Suprapubic skin (tissue), 4 donors: ENCODE data around the gene PFAS. TPM values are rescaled to one million over a fixed set of nuclear protein-coding genes. Genes with fewer than 3 reads are reported as not detected.

Experiments
- DNase-seq, 2 donors: peaks; one replicate each; pipeline ENCODE4 v3.0.0-alpha.2; 2019; ENCODE audit warnings: low spot score in 2 of 2
- H3K27ac ChIP-seq: fragments of 200-600 bp; sonication (generic); one replicate; pipeline ENCODE4 v1.5.1; 2019
- H3K27me3 ChIP-seq: fragments of 200-600 bp; sonication (generic); one replicate; pipeline ENCODE4 v1.5.1; 2019
- H3K36me3 ChIP-seq: fragments of 200-600 bp; sonication (generic); one replicate; pipeline ENCODE4 v1.5.1; 2019
- H3K4me1 ChIP-seq: fragments of 200-600 bp; sonication (generic); one replicate; pipeline ENCODE4 v1.5.1; 2019
- H3K4me3 ChIP-seq: fragments of 200-600 bp; sonication (generic); one replicate; pipeline ENCODE4 v1.5.1; 2019; ENCODE audit warnings: mild to moderate bottlenecking
- H3K9me3 ChIP-seq: fragments of 200-600 bp; sonication (generic); one replicate; pipeline ENCODE4 v1.5.1; 2019
- CTCF ChIP-seq, 2 donors: fragments of 200-600 bp in 1 of 2; fragments of 450-650 bp in 1 of 2; sonication (generic) in 1 of 2; IDR thresholded peaks; one replicate each; pipeline ENCODE4 v1.5.1; 2016 to 2019; ENCODE audit warnings: antibody characterized with exemption in 2 of 2, mild to moderate bottlenecking in 1 of 2, moderate library complexity in 1 of 2
- EP300 ChIP-seq: sonication (generic); formaldehyde crosslinking; IDR thresholded peaks from one replicate; pipeline ENCODE4 v1.6.1; 2017; ENCODE audit warnings: antibody characterized with exemption
- POLR2A ChIP-seq, 2 donors: fragments of 450-650 bp; IDR thresholded peaks; one replicate each; pipeline ENCODE4 v1.6.1; 2017; ENCODE audit warnings: antibody characterized with exemption in 2 of 2, mild to moderate bottlenecking in 2 of 2, moderate library complexity in 2 of 2
- POLR2AphosphoS5 ChIP-seq, 3 donors: sonication (generic); formaldehyde crosslinking; IDR thresholded peaks; one replicate each; pipeline ENCODE4 v1.6.1; 2017; ENCODE audit warnings: antibody characterized with exemption in 3 of 3
- WGBS: methylation state at CpG from one replicate; pipeline ENCODE4 v1.1.5; 2018; 5-methylcytosine and 5-hydroxymethylcytosine counted together
- total RNA-seq, 4 donors: library from RNA; depleted of rRNA; stranded (reverse); fragments of >200 nt; gene quantifications; one replicate each; pipeline ENCODE4 v1.1.0, GENCODE V29; 2016

PFAS gene
- total RNA-seq, 4 donors from 2014 or later: 13.0 to 35.1 (median 16.7) TPM

GRCh38 chr17:8222380-8222629 is 26.8 kb upstream of the PFAS start:
- TF ChIP-seq CTCF (IDR thresholded peaks at IDR 0.05) (no peak), POLR2A (IDR thresholded peaks at IDR 0.05) (no peak), EP300 (no peak), POLR2AphosphoS5 (IDR thresholded peaks at IDR 0.05) (no peak)
- H3K27ac ChIP-seq: peak overlapping the region; percentile 90
- peak overlapping the region; percentile 59 for H3K4me3 ChIP-seq
- H3K36me3 ChIP-seq: peaks cover under 1% of the 10 kb centered on the region
- peaks cover 29% of the 10 kb centered on the region for H3K4me1 ChIP-seq
- no peak for DNase-seq
- H3K27me3 ChIP-seq: no peaks in the 10 kb centered on the region
- WGBS: 0% methylated on average over 8 of the region's 9 CpGs
- no peaks in the 10 kb centered on the region for H3K9me3 ChIP-seq

- H3K27ac ChIP-seq: peak overlapping the region; percentile 90
- H3K4me1 ChIP-seq: peaks cover 30% of the 10 kb centered on the region
- peaks cover 5% of the 10 kb centered on the region for H3K36me3 ChIP-seq
- under 1% methylated on average over 17 of the region's 49 CpGs for WGBS
- TF ChIP-seq CTCF (IDR thresholded peaks at IDR 0.05) (no peak), POLR2A (IDR thresholded peaks at IDR 0.05) (peak in 1 of 2 donors; percentile 50), POLR2AphosphoS5 (IDR thresholded peaks at IDR 0.05) (peak in 2 of 3 donors; percentile 10 to 57)
- peak; percentile 97 to 98 for DNase-seq
- H3K27me3 ChIP-seq: no peaks in the 10 kb centered on the region
- peak overlapping the region; percentile 59 for H3K4me3 ChIP-seq
- H3K9me3 ChIP-seq: no peaks in the 10 kb centered on the region
These were observed 26.3 kb upstream of the PFAS start for GRCh38 chr17:8222630-8223355.

- peak overlapping the region; percentile 59 for H3K4me3 ChIP-seq
- peak overlapping the region; percentile 90 for H3K27ac ChIP-seq
- peaks cover 30% of the 10 kb centered on the region for H3K4me1 ChIP-seq
- no peaks in the 10 kb centered on the region for H3K9me3 ChIP-seq
- no peak for TF ChIP-seq POLR2AphosphoS5 (IDR thresholded peaks at IDR 0.05)
- no peak for TF ChIP-seq EP300
- TF ChIP-seq POLR2A (IDR thresholded peaks at IDR 0.05): peak in 1 of 2 donors; percentile 16
- TF ChIP-seq CTCF (IDR thresholded peaks at IDR 0.05): no peak
- peaks cover 13% of the 10 kb centered on the region for H3K36me3 ChIP-seq
- peak; percentile 85 to 87 for DNase-seq
- WGBS: 4% methylated on average over 23 of the region's 27 CpGs
- no peaks in the 10 kb centered on the region for H3K27me3 ChIP-seq
These were observed 25.5 kb upstream of the PFAS start for GRCh38 chr17:8223356-8224126.

- Histone ChIP-seq H3K27me3 (no peaks in the 10 kb centered on the region), H3K9me3 (no peaks in the 10 kb centered on the region), H3K27ac (no peak overlapping the region), H3K4me1 (peaks cover 29% of the 10 kb centered on the region), H3K36me3 (peaks cover 29% of the 10 kb centered on the region), H3K4me3 (no peak overlapping the region)
- TF ChIP-seq POLR2AphosphoS5 (IDR thresholded peaks at IDR 0.05): no peak
- no peak for TF ChIP-seq EP300
- TF ChIP-seq CTCF (IDR thresholded peaks at IDR 0.05): no peak
- TF ChIP-seq POLR2A (IDR thresholded peaks at IDR 0.05): no peak
- WGBS: 76% methylated on average over 26 of the region's 26 CpGs
- DNase-seq: no peak
These were observed 23.9 kb upstream of the PFAS start for GRCh38 chr17:8224891-8225812.
